WERI-Rb-1 (cell line): ENCODE data around the gene NSUN6.
"Not testable (repeated sequence)": the region's sequence is repeated elsewhere in the genome, so short reads cannot be mapped to it uniquely, and the experiment has no call there.

Experiments used
- DNase-seq: peaks from one replicate; pipeline ENCODE4 v3.0.0-alpha.2; 2020
- H3K27ac ChIP-seq: fragments of 250-450 bp; sonication (Bioruptor Pico); 2 replicates; pipeline ENCODE4 v1.5.1; 2020; ENCODE audit warnings: mild to moderate bottlenecking, moderate library complexity
- H3K27me3 ChIP-seq: fragments of 250-450 bp; sonication (Bioruptor Pico); 2 replicates; pipeline ENCODE4 v1.5.1; 2021; ENCODE audit warnings: mild to moderate bottlenecking, low read depth, moderate library complexity; ENCODE audit not compliant: insufficient read depth, severe bottlenecking
- H3K36me3 ChIP-seq: fragments of 250-450 bp; sonication (Bioruptor Pico); 2 replicates; pipeline ENCODE4 v1.5.1; 2020; ENCODE audit warnings: mild to moderate bottlenecking, moderate library complexity
- H3K4me3 ChIP-seq: 2 replicates; pipeline ENCODE4 v1.5.1; 2011; ENCODE audit warnings: low read depth, mild to moderate bottlenecking, control low read depth, low read length
- H3K9me3 ChIP-seq: fragments of 250-450 bp; sonication (Bioruptor Pico); 2 replicates; pipeline ENCODE4 v1.5.1; 2021; ENCODE audit warnings: mild to moderate bottlenecking, moderate library complexity; ENCODE audit not compliant: severe bottlenecking
- TF ChIP-seq, protein P1 (sequence below): IDR thresholded peaks from 2 replicates; pipeline ENCODE4 v1.5.1; 2011; ENCODE audit warnings: low read depth, mild to moderate bottlenecking, control low read depth, inconsistent platforms, low read length

NSUN6 gene

DNA sequence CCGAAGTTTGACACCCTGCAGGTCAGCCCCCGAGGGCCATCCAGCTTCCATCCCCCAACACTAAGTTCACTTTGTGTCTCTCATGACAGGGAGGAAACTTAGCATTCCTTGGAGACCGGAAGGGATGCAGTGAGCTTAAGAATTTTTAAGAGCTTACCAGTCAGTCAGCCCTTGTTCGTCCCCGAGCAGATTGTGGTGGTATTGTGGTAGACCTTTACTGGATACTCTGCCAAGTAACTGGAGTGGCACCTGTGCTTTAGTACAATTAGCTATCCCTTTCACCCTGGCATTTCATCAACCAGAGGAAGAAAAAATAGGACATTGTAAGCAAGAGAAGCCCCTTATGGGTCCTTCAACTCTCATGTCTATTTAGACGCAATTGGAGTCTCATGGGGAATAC lies 74.8 kb downstream of the NSUN6 start:
- Histone ChIP-seq H3K27ac (no peak overlapping the region), H3K4me3 (no peak overlapping the region), H3K27me3 (no peaks in the 10 kb centered on the region), H3K9me3 (no peaks in the 10 kb centered on the region), H3K36me3 (no peaks in the 10 kb centered on the region)
- TF ChIP-seq, protein P1, sequence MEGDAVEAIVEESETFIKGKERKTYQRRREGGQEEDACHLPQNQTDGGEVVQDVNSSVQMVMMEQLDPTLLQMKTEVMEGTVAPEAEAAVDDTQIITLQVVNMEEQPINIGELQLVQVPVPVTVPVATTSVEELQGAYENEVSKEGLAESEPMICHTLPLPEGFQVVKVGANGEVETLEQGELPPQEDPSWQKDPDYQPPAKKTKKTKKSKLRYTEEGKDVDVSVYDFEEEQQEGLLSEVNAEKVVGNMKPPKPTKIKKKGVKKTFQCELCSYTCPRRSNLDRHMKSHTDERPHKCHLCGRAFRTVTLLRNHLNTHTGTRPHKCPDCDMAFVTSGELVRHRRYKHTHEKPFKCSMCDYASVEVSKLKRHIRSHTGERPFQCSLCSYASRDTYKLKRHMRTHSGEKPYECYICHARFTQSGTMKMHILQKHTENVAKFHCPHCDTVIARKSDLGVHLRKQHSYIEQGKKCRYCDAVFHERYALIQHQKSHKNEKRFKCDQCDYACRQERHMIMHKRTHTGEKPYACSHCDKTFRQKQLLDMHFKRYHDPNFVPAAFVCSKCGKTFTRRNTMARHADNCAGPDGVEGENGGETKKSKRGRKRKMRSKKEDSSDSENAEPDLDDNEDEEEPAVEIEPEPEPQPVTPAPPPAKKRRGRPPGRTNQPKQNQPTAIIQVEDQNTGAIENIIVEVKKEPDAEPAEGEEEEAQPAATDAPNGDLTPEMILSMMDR: no peak
- no peak for DNase-seq

DNA sequence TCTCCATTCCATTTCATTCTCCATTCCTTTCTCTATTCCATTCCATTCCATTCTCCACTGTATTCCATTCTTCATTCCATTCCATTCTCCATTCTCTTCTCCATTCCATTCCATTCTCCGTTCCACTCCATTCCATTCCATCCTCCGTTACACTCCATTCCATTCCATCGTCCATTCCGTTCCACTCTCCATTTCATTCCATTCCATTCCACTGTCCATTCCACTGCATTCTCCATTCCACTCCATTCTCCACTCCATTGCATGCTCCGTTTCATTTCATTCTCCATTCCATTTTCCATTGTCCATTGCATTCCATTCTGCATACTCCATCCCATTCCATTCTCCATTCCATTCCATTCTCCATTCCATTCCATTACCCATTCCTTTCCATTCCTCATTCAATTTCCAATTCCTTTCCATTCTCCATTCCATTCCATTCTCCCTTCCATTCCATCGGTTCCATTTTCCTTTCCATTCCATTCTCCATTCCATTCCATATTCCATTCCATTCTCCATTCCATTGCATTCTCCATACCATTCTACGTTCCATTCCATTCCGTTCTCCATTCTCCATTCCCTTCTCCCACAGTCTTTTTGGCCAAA lies 78.3 kb downstream of the NSUN6 start:
- TF ChIP-seq, protein P1: no peak
- H3K36me3 ChIP-seq: no peaks in the 10 kb centered on the region
- DNase-seq: no peak
- H3K4me3 ChIP-seq: no peak overlapping the region
- H3K27me3 ChIP-seq: no peaks in the 10 kb centered on the region
- H3K27ac ChIP-seq: no peak overlapping the region
- H3K9me3 ChIP-seq: no peaks in the 10 kb centered on the region

DNA sequence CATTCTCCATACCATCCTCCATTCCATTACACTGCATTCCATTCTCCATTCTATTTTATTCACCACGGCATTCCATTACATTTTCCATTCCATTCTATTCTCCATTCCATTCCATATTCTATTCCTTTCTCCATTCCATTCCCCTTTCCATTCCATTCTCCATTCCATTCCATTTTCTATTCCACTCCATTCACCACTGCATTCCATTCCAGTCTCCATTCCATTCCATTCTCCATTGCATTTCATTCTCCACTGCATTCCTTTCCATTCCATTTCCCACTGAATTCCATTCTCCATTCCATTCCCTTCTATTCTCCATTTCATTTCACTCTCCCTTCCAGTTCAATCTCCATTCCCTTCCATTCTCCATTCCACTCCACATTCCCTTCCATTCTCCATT lies 79.6 kb downstream of the NSUN6 start:
- Histone ChIP-seq H3K27me3 (no peaks in the 10 kb centered on the region), H3K4me3 (no peak overlapping the region), H3K9me3 (no peaks in the 10 kb centered on the region), H3K27ac (no peak overlapping the region), H3K36me3 (no peaks in the 10 kb centered on the region)
- TF ChIP-seq, protein P1: no peak
- DNase-seq: no peak

DNA sequence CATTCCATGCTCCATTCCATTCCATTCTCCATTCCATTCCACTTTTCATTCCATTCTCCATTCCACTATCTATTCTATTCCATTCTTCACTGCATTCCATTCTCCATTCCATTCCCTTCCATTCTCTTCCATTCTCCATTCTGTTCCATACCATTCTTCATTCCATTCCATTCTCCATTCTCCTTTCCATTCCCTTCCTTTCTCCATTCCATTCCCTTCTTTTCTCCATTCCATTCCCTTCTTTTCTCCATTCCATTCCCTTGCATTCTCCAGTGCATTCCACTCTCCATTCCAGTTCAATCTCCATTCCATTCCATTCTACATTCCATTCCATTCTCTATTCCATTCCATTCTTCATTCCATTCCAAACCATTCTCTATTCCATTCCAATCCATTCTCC lies 80.3 kb downstream of the NSUN6 start:
- no peak for DNase-seq
- H3K36me3 ChIP-seq: no peaks in the 10 kb centered on the region
- no peaks in the 10 kb centered on the region for H3K9me3 ChIP-seq
- TF ChIP-seq, protein P1: no peak
- no peak overlapping the region for H3K27ac ChIP-seq
- H3K27me3 ChIP-seq: no peaks in the 10 kb centered on the region
- H3K4me3 ChIP-seq: no peak overlapping the region

DNA sequence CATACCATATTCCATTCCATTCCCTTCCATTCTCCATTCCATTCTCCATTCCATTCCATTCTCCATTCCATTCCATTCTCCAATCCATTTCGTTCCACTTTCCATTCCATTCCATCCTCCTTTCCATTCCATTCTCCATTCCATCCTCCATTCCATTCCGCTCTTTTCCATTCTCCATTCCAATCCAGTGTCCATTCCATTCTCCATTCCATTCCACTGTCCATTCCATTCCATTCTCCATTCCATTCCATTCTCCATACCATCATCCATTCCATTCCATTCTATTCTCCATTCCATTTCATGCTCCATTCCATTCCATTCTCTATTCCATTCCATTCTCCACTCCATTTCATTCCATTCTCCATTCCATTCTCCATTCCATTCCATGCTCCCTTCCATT lies 81.0 kb downstream of the NSUN6 start:
- not testable (repeated sequence) for H3K36me3 ChIP-seq, H3K27me3 ChIP-seq, DNase-seq, H3K9me3 ChIP-seq, H3K4me3 ChIP-seq, H3K27ac ChIP-seq

DNA sequence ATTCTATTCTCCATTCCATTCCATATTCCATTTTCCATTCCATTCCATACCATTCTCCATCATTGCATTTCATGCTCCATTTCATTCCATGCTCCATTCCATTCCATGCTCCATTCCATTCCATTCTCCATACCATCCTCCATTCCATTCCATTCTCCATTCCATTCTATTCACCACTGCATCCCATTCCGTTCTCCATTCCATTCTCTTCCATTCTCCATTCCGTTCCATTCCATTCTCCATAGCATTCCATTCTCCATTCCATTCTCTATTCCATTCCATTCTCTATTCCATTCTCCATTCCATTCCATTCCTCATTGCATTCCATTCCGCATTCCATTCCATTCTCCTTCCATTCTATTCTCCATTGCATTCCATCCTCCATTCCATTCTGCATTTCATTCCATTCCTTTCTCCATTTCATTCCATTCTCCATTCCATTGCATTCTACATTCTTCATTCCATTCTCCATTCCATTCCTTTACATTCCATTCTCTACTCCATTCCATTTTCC lies 84.0 kb downstream of the NSUN6 start:
- Histone ChIP-seq H3K27ac (no peak overlapping the region), H3K36me3 (no peaks in the 10 kb centered on the region), H3K9me3 (no peaks in the 10 kb centered on the region), H3K4me3 (no peak overlapping the region), H3K27me3 (no peaks in the 10 kb centered on the region)
- TF ChIP-seq, protein P1: no peak
- DNase-seq: no peak
